ENCODE results near the gene CBX5.
"Not testable (repeated sequence)": the region's sequence is repeated elsewhere in the genome, so short reads cannot be mapped to it uniquely, and the experiment has no call there.

The CBX5 gene

GRCh38 chr12:54229624-54230212, 50.2 kb downstream of the CBX5 start:
- Histone ChIP-seq H3K9me2 (ENCODE audit: low read depth, low read length) (no peaks in the 10 kb centered on the region), H3K36me3 (ENCODE audit: insufficient read depth, low read length) (no peaks in the 10 kb centered on the region), H2AFZ (ENCODE audit: low read length) (no peak overlapping the region), H3K9ac (ENCODE audit: low read length) (no peak overlapping the region), H4K20me1 (ENCODE audit: insufficient read depth, low read length) (no peaks in the 10 kb centered on the region), H3F3A (ENCODE audit: insufficient read depth, low read length) (no peaks in the 10 kb centered on the region), H3K79me2 (ENCODE audit: insufficient read depth, low read length) (no peaks in the 10 kb centered on the region), H3K4me1 (ENCODE audit: insufficient read depth, low read length, severe bottlenecking) (no peaks in the 10 kb centered on the region), H3K27ac (ENCODE audit: low read depth, low read length, poor library complexity, severe bottlenecking) (no peak overlapping the region), H3K4me2 (ENCODE audit: low read length) (no peak overlapping the region), H3K27me3 (ENCODE audit: insufficient read depth, low read length) (no peaks in the 10 kb centered on the region), H3K9me3 (ENCODE audit: low read length) (no peaks in the 10 kb centered on the region), H3K4me3 (ENCODE audit: low read depth, low read length, poor library complexity, severe bottlenecking) (no peak overlapping the region)
- TF ChIP-seq CTCF (IDR thresholded peaks at IDR 0.05; ENCODE audit: low read length) (no peak), EZH2 (IDR thresholded peaks at IDR 0.05; ENCODE audit: borderline replicate concordance, low read length) (no peak)

GRCh38 chr12:54228471-54228870, 51.5 kb downstream of the CBX5 start:
- H3K4me2 ChIP-seq (ENCODE audit: low read length) = no peak overlapping the region
- H3K4me3 ChIP-seq (ENCODE audit: low read depth, low read length, poor library complexity, severe bottlenecking) = no peak overlapping the region

GRCh38 chr12:54227927-54228326, 52.0 kb downstream of the CBX5 start:
- not testable (repeated sequence) for H3K27me3 ChIP-seq (ENCODE audit: insufficient read depth, low read length); H3K9me3 ChIP-seq (ENCODE audit: low read length); H3K36me3 ChIP-seq (ENCODE audit: insufficient read depth, low read length); H3K27ac ChIP-seq (ENCODE audit: low read depth, low read length, poor library complexity, severe bottlenecking); H3K9me2 ChIP-seq (ENCODE audit: low read depth, low read length); H2AFZ ChIP-seq (ENCODE audit: low read length); H3K79me2 ChIP-seq (ENCODE audit: insufficient read depth, low read length); H3F3A ChIP-seq (ENCODE audit: insufficient read depth, low read length); H3K4me2 ChIP-seq (ENCODE audit: low read length); H3K9ac ChIP-seq (ENCODE audit: low read length); H3K4me3 ChIP-seq (ENCODE audit: low read depth, low read length, poor library complexity, severe bottlenecking); H3K4me1 ChIP-seq (ENCODE audit: insufficient read depth, low read length, severe bottlenecking); H4K20me1 ChIP-seq (ENCODE audit: insufficient read depth, low read length)

More at GRCh38 chr12:54228471-54228870, 51.5 kb downstream of the CBX5 start:
- no peaks in the 10 kb centered on the region for H3F3A ChIP-seq (ENCODE audit: insufficient read depth, low read length)
- no peak overlapping the region for H3K27ac ChIP-seq (ENCODE audit: low read depth, low read length, poor library complexity, severe bottlenecking)
- no peaks in the 10 kb centered on the region for H3K9me3 ChIP-seq (ENCODE audit: low read length)
- TF ChIP-seq CTCF (IDR thresholded peaks at IDR 0.05; ENCODE audit: low read length) (no peak), EZH2 (IDR thresholded peaks at IDR 0.05; ENCODE audit: borderline replicate concordance, low read length) (no peak)
- no peak overlapping the region for H3K9ac ChIP-seq (ENCODE audit: low read length)
- no peaks in the 10 kb centered on the region for H3K4me1 ChIP-seq (ENCODE audit: insufficient read depth, low read length, severe bottlenecking)
- H3K27me3 ChIP-seq (ENCODE audit: insufficient read depth, low read length) = no peaks in the 10 kb centered on the region
- H2AFZ ChIP-seq (ENCODE audit: low read length) = no peak overlapping the region
- H3K9me2 ChIP-seq (ENCODE audit: low read depth, low read length) = no peaks in the 10 kb centered on the region
- H3K79me2 ChIP-seq (ENCODE audit: insufficient read depth, low read length) = no peaks in the 10 kb centered on the region
- no peaks in the 10 kb centered on the region for H4K20me1 ChIP-seq (ENCODE audit: insufficient read depth, low read length)
- H3K36me3 ChIP-seq (ENCODE audit: insufficient read depth, low read length) = no peaks in the 10 kb centered on the region

GRCh38 chr12:54227376-54227775, 52.5 kb downstream of the CBX5 start:
- H3K9ac ChIP-seq (ENCODE audit: low read length) = no peak overlapping the region
- no peak overlapping the region for H2AFZ ChIP-seq (ENCODE audit: low read length)
- H3K9me2 ChIP-seq (ENCODE audit: low read depth, low read length) = no peaks in the 10 kb centered on the region
- no peak overlapping the region for H3K27ac ChIP-seq (ENCODE audit: low read depth, low read length, poor library complexity, severe bottlenecking)
- no peaks in the 10 kb centered on the region for H3K36me3 ChIP-seq (ENCODE audit: insufficient read depth, low read length)
- H3K4me3 ChIP-seq (ENCODE audit: low read depth, low read length, poor library complexity, severe bottlenecking) = no peak overlapping the region
- no peak overlapping the region for H3K4me2 ChIP-seq (ENCODE audit: low read length)
- H3F3A ChIP-seq (ENCODE audit: insufficient read depth, low read length) = no peaks in the 10 kb centered on the region
- TF ChIP-seq EZH2 (IDR thresholded peaks at IDR 0.05; ENCODE audit: borderline replicate concordance, low read length) (no peak), CTCF (IDR thresholded peaks at IDR 0.05; ENCODE audit: low read length) (no peak)
- H3K9me3 ChIP-seq (ENCODE audit: low read length) = no peaks in the 10 kb centered on the region
- no peaks in the 10 kb centered on the region for H3K4me1 ChIP-seq (ENCODE audit: insufficient read depth, low read length, severe bottlenecking)
- no peaks in the 10 kb centered on the region for H4K20me1 ChIP-seq (ENCODE audit: insufficient read depth, low read length)
- H3K27me3 ChIP-seq (ENCODE audit: insufficient read depth, low read length) = no peaks in the 10 kb centered on the region
- H3K79me2 ChIP-seq (ENCODE audit: insufficient read depth, low read length) = no peaks in the 10 kb centered on the region
